Panc1 (cell line): ENCODE data around the gene EXOSC7. TPM values are rescaled to one million over a fixed set of nuclear protein-coding genes. Genes with fewer than 3 reads are reported as not detected.

Experiments
- ATAC-seq: fragments of 200-7000 bp; cut with Tn5 transposase; 2 replicates; pipeline ENCODE4 v1.9.1; 2020; ENCODE audit warnings: mild to moderate bottlenecking, moderate library complexity
- BruUV-seq: library from RNA; stranded (reverse); fragments of 400-500 nt; replicated peaks from 2 replicates; lab custom pipeline; 2021; lab: Mats Ljungman, UMichigan
- CTCF ChIA-PET: fragments of 300-600 bp; sonication (Branson Sonifier 250); formaldehyde crosslinking; loops from one replicate; lab custom pipeline; 2022; ENCODE audit warnings: antibody characterized with exemption; lab: Charles Lee
- POLR2A ChIA-PET: fragments of 300-600 bp; sonication (Branson Sonifier 250); formaldehyde crosslinking; loops from one replicate; lab custom pipeline; 2022; ENCODE audit warnings: antibody characterized with exemption; lab: Charles Lee
- DNase-seq: peaks from one replicate; pipeline ENCODE4 v3.0.0-alpha.2; 2010; ENCODE audit warnings: low read depth, low spot score
- H3K27ac ChIP-seq: 2 replicates; pipeline ENCODE4 v1.5.1; 2011; ENCODE audit warnings: mild to moderate bottlenecking, low read length, inconsistent platforms
- H3K27me3 ChIP-seq: fragments of 200-500 bp; sonication (Bioruptor generic); 2 replicates; pipeline ENCODE4 v1.6.0; 2014; ENCODE audit warnings: low read length, inconsistent platforms; ENCODE audit not compliant: control insufficient read depth, insufficient read depth
- H3K36me3 ChIP-seq: fragments of 200-500 bp; sonication (Bioruptor generic); 2 replicates; pipeline ENCODE4 v1.5.1; 2014; ENCODE audit warnings: inconsistent platforms, mild to moderate bottlenecking, low read length, moderate library complexity; ENCODE audit not compliant: control insufficient read depth, insufficient read depth
- H3K4me1 ChIP-seq: 2 replicates; pipeline ENCODE4 v1.5.1; 2011; ENCODE audit warnings: inconsistent platforms, mild to moderate bottlenecking, low read length, moderate library complexity; ENCODE audit not compliant: control insufficient read depth, insufficient read depth
- H3K4me3 ChIP-seq, 2 experiments: 2 replicates each; pipeline ENCODE4 v1.5.1; 2011 to 2012; ENCODE audit warnings: low read depth in 2 of 2, low read length in 2 of 2, mild to moderate bottlenecking in 2 of 2, inconsistent platforms in 1 of 2, moderate library complexity in 1 of 2
- H3K9me3 ChIP-seq: fragments of 200-500 bp; sonication (Bioruptor generic); 2 replicates; pipeline ENCODE4 v1.5.1; 2014; ENCODE audit warnings: low read depth, mild to moderate bottlenecking, inconsistent platforms, low read length, moderate library complexity; ENCODE audit not compliant: control insufficient read depth, insufficient read depth
- POLR2AphosphoS5 ChIP-seq: IDR thresholded peaks from 2 replicates; pipeline ENCODE4 v1.6.1; 2012; ENCODE audit warnings: mild to moderate bottlenecking, low read depth, low read length, moderate library complexity
- REST ChIP-seq, 2 experiments: IDR thresholded peaks; 2 replicates each; pipeline ENCODE4 v1.6.1; 2011 to 2012; ENCODE audit warnings: low read depth in 2 of 2, control low read depth in 1 of 2, low read length in 1 of 2, mild to moderate bottlenecking in 1 of 2, moderate library complexity in 1 of 2; ENCODE audit not compliant: insufficient read depth in 1 of 2
- SIN3A ChIP-seq: IDR thresholded peaks from 2 replicates; pipeline ENCODE4 v1.6.1; 2012; ENCODE audit warnings: low read depth, mild to moderate bottlenecking, low read length, moderate library complexity, borderline replicate concordance; ENCODE audit not compliant: insufficient read depth
- TCF7L2 ChIP-seq: IDR thresholded peaks from 2 replicates; pipeline ENCODE4 v1.6.1; 2011; ENCODE audit warnings: mild to moderate bottlenecking, low read depth, low read length, inconsistent platforms
- in situ Hi-C: cut with HindIII; loops from 2 replicates; pipeline ENCODE4 v1.10.0; 2016; ENCODE audit warnings: low sequenced_read_pairs, low pct_unique_long_range_greater_than_20kb
- intact Hi-C: fragments of 100-400 bp; cut with micrococcal nuclease; formaldehyde crosslinking; loops from one replicate; pipeline ENCODE4 v1.10.0; 2022; ENCODE audit not compliant: unreplicated experiment
- total RNA-seq: library from RNA; stranded (reverse); gene quantifications from one replicate; pipeline ENCODE4 v1.2.1, GENCODE V29; 2021; ENCODE audit not compliant: unreplicated experiment
- TF ChIP-seq, protein P1 (sequence below): fragments of 450-650 bp; IDR thresholded peaks from 2 replicates; pipeline ENCODE4 v1.5.1; 2017; ENCODE audit warnings: mild to moderate bottlenecking

EXOSC7 gene
- total RNA-seq, 1 experiment from 2014 or later = 38.4 TPM

DNA sequence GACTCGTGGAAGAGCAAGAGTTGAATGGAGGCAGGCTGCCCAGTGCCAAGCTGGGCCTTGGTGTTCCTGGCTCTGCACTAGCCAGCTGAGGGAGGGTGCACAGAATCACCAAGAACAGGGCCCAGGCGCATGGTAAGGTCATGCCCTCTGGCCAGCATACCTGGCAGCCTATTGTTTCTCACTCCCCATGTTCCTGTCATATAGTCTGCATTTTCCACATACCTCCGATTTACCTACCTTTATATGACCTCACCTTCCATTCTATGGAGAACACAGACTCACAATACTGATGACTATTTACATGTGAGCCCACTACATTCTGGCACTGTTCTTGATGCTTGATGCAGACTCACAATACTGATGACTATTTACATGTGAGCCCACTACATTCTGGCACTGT, 55.5 kb downstream of the EXOSC7 start:
- CTCF ChIA-PET = interaction anchor here (0.7 to 1.1 kb wide), 2 partner anchors 9 to 194 kb away, joined by 3 read pairs; no protein-coding TSS in a partner anchor
- no TSS peak for BruUV-seq
- Histone ChIP-seq H3K27ac (no peak overlapping the region), H3K9me3 (no peaks in the 10 kb centered on the region), H3K4me3 (no peak overlapping the region), H3K27me3 (no peaks in the 10 kb centered on the region), H3K36me3 (no peaks in the 10 kb centered on the region), H3K4me1 (no peaks in the 10 kb centered on the region)
- intact Hi-C loops (loop anchor here (10.0 kb wide), 1 partner anchor 633 kb away; no protein-coding TSS in a partner anchor), in situ Hi-C loops (no loop called here)
- POLR2A ChIA-PET = no interaction called here
- no peak for TF ChIP-seq TCF7L2
- no peak for TF ChIP-seq REST (IDR thresholded peaks at IDR 0.05; ENCODE audit: insufficient read depth in 1 of 2, low read depth in 2 of 2, low read length in 1 of 2)
- TF ChIP-seq, protein P1, sequence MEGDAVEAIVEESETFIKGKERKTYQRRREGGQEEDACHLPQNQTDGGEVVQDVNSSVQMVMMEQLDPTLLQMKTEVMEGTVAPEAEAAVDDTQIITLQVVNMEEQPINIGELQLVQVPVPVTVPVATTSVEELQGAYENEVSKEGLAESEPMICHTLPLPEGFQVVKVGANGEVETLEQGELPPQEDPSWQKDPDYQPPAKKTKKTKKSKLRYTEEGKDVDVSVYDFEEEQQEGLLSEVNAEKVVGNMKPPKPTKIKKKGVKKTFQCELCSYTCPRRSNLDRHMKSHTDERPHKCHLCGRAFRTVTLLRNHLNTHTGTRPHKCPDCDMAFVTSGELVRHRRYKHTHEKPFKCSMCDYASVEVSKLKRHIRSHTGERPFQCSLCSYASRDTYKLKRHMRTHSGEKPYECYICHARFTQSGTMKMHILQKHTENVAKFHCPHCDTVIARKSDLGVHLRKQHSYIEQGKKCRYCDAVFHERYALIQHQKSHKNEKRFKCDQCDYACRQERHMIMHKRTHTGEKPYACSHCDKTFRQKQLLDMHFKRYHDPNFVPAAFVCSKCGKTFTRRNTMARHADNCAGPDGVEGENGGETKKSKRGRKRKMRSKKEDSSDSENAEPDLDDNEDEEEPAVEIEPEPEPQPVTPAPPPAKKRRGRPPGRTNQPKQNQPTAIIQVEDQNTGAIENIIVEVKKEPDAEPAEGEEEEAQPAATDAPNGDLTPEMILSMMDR = no peak
- no peak for TF ChIP-seq SIN3A
- no peak for TF ChIP-seq POLR2AphosphoS5
- DNase-seq (no peak), ATAC-seq (no peak)

- intact Hi-C loops (loop anchor here (10.0 kb wide), 1 partner anchor 633 kb away; no protein-coding TSS in a partner anchor), in situ Hi-C loops (no loop called here)
- Histone ChIP-seq H3K27me3 (no peaks in the 10 kb centered on the region), H3K9me3 (no peaks in the 10 kb centered on the region), H3K4me1 (no peaks in the 10 kb centered on the region), H3K36me3 (no peaks in the 10 kb centered on the region), H3K27ac (no peak overlapping the region), H3K4me3 (no peak overlapping the region)
- POLR2A ChIA-PET = no interaction called here
- no TSS peak for BruUV-seq
- CTCF ChIA-PET = no interaction called here
- no peak for TF ChIP-seq POLR2AphosphoS5
- TF ChIP-seq REST (IDR thresholded peaks at IDR 0.05; ENCODE audit: insufficient read depth in 1 of 2, low read depth in 2 of 2, low read length in 1 of 2) = no peak
- no peak for TF ChIP-seq SIN3A
- TF ChIP-seq TCF7L2 = no peak
- TF ChIP-seq, protein P1 = no peak
- DNase-seq (no peak), ATAC-seq (no peak)
These were observed 56.1 kb downstream of the EXOSC7 start for GRCh38 chr3:45032113-45032512.
